HG03280 (cell line): ENCODE data around the gene CDX1.

Experiments used
- ATAC-seq: cut with Tn5 transposase; IDR thresholded peaks from one replicate; pipeline ENCODE4 v1.9.1; 2021; ENCODE audit warnings: mild to moderate bottlenecking, moderate library complexity; ENCODE audit not compliant: unreplicated experiment

CDX1 gene

GRCh38 chr5:150161242-150162141, 5.1 kb upstream of the CDX1 start:
- ATAC-seq, result peak; percentile 79

GRCh38 chr5:150162142-150162513, 4.5 kb upstream of the CDX1 start:
- no peak for ATAC-seq

GRCh38 chr5:150163035-150163434, 3.5 kb upstream of the CDX1 start:
- no peak for ATAC-seq

- no peak for ATAC-seq
Measured at GRCh38 chr5:150163547-150164059, 3.0 kb upstream of the CDX1 start.

GRCh38 chr5:150164211-150164980, 2.2 kb upstream of the CDX1 start:
- no peak for ATAC-seq

GRCh38 chr5:150166037-150166649, 435 bp upstream of the CDX1 start:
- ATAC-seq, result no peak

GRCh38 chr5:150167512-150167850, 903 bp downstream of the CDX1 start:
- ATAC-seq, result no peak

- no peak for ATAC-seq
Measured at GRCh38 chr5:150167908-150168307, 1.3 kb downstream of the CDX1 start.

- no peak for ATAC-seq
Measured at GRCh38 chr5:150168864-150169263, 2.3 kb downstream of the CDX1 start.

GRCh38 chr5:150172145-150172544, 5.6 kb downstream of the CDX1 start:
- ATAC-seq, result no peak

- no peak for ATAC-seq
Measured at GRCh38 chr5:150172556-150172955, 6.0 kb downstream of the CDX1 start.

- ATAC-seq, result no peak
Measured at GRCh38 chr5:150173161-150173560, 6.6 kb downstream of the CDX1 start.

- ATAC-seq, result no peak
Measured at GRCh38 chr5:150174285-150174684, 7.7 kb downstream of the CDX1 start.

GRCh38 chr5:150175076-150175475, 8.5 kb downstream of the CDX1 start:
- ATAC-seq, result no peak

GRCh38 chr5:150175536-150175935, 9.0 kb downstream of the CDX1 start:
- ATAC-seq, result peak; percentile 46

GRCh38 chr5:150176745-150177477, 10.3 kb downstream of the CDX1 start:
- ATAC-seq, result no peak

- ATAC-seq, result no peak
Measured at GRCh38 chr5:150177721-150178120, 11.1 kb downstream of the CDX1 start.

- ATAC-seq, result no peak
Measured at GRCh38 chr5:150178262-150178661, 11.7 kb downstream of the CDX1 start.

- no peak for ATAC-seq
Measured at GRCh38 chr5:150179019-150179620, 12.5 kb downstream of the CDX1 start.

- ATAC-seq, result no peak
Measured at GRCh38 chr5:150180241-150181026, 13.9 kb downstream of the CDX1 start.
